Esophagus squamous epithelium (tissue), 4 donors: ENCODE data around the gene SNN.

Source experiments
- CTCF ChIP-seq, 6 experiments: fragments of 450-650 bp in 4 of 6; fragments of 200-600 bp in 2 of 6; sonication (generic) in 2 of 6; IDR thresholded peaks; one replicate each; pipeline ENCODE4 v1.5.1; 2016 to 2019; ENCODE audit warnings: antibody characterized with exemption in 6 of 6, mild to moderate bottlenecking in 4 of 6, moderate library complexity in 4 of 6
- POLR2A ChIP-seq, 4 donors: fragments of 450-650 bp; IDR thresholded peaks; one replicate each; pipeline ENCODE4 v1.6.1; 2017; ENCODE audit warnings: antibody characterized with exemption in 4 of 4, mild to moderate bottlenecking in 4 of 4, moderate library complexity in 3 of 4

- TF ChIP-seq CTCF (IDR thresholded peaks at IDR 0.05) (no peak), POLR2A (IDR thresholded peaks at IDR 0.05) (no peak)
Measured at GRCh38 chr16:11681976-11682654, 13.9 kb downstream of the SNN start.
